ENCODE results near the gene EIF3J. TPM values are rescaled to one million over a fixed set of nuclear protein-coding genes. Genes with fewer than 3 reads are reported as not detected.

Gene EIF3J
- total and polyA plus RNA-seq, 10 of the 15 experiments (the other 5 are each of a cell fraction or from before 2014, with no cell fraction given) = 34.7 to 126 (median 64.1) TPM

DNA sequence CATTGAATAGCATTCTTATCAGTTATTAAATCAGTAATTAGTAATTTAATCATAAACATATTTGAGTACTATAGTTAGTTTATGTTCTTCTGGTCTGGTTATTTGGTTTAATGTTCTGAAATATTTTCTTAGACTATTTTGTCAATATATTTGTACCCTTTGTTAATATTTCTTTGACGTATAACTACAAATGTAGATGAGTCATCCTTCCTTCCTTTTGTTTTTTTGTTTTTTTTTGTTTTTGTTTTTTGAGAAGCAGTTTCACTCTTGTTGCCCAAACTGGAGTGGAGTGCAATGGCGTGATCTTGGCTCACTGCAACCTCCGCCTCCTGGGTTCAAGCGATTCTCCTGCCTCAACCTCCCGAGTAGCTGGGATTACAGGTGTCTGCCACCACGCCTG is 17.4 kb upstream of the EIF3J start:
- no peaks in the 10 kb centered on the region for H3K27me3 ChIP-seq (replicated peaks in 1 of 2; ENCODE audit: control insufficient read depth in 2 of 2, insufficient read depth in 2 of 2, low read length in 1 of 2)
- no peaks in the 10 kb centered on the region for H3K79me2 ChIP-seq (ENCODE audit: control insufficient read depth, insufficient read depth, low read length)
- in situ Hi-C loops (cut with MboI) = no loop called here
- WGBS (ENCODE audit: insufficient coverage, insufficient replicate concordance, low lambda C conversion rate, missing lambda C conversion rate) = 96% methylated on average over 6 of the region's 6 CpGs
- H3K9ac ChIP-seq (ENCODE audit: control insufficient read depth, insufficient read depth, low read length) = no peak overlapping the region
- no peak for ATAC-seq
- no peak overlapping the region for H3K4me2 ChIP-seq (ENCODE audit: control insufficient read depth, insufficient read depth)
- intact Hi-C loops (cut with micrococcal nuclease; ENCODE audit: unreplicated experiment) = no loop called here
- TF ChIP-seq NFIC (IDR thresholded peaks at IDR 0.05; ENCODE audit: low read depth, low read length) (no peak), ATF3 (IDR thresholded peaks at IDR 0.05; ENCODE audit: borderline replicate concordance, extremely low read depth, low read depth, low read length) (no peak), EED (IDR thresholded peaks at IDR 0.05; ENCODE audit: low read depth) (no peak), TCF7 (IDR thresholded peaks at IDR 0.05; ENCODE audit: borderline replicate concordance) (no peak)
- peaks cover 2 to 11% of the 10 kb centered on the region in 2 experiments for H3K36me3 ChIP-seq (ENCODE audit: control insufficient read depth in 2 of 2, insufficient read depth in 2 of 2, low read length in 1 of 2)
- H3K4me1 ChIP-seq (ENCODE audit: control insufficient read depth, insufficient read depth, low read length) = no peaks in the 10 kb centered on the region
- POLR2A ChIA-PET = no interaction called here
- H3K4me3 ChIP-seq = no peak overlapping the region
- no peak for DNase-seq (ENCODE audit: low read depth, low spot score)
- H4K20me1 ChIP-seq (ENCODE audit: control insufficient read depth, insufficient read depth) = no peaks in the 10 kb centered on the region
- no peak overlapping the region for H3K27ac ChIP-seq (ENCODE audit: control insufficient read depth, insufficient read depth)
- no TSS peak for BruUV-seq (replicated peaks)
- no peaks in the 10 kb centered on the region for H3K9me3 ChIP-seq (replicated peaks; ENCODE audit: control insufficient read depth, insufficient read depth, low read length)
- RAD21 ChIA-PET (ENCODE audit: unreplicated experiment) = no interaction called here
- SMC1A ChIA-PET (ENCODE audit: uncharacterized antibody, unreplicated experiment) = no interaction called here
- FAIRE-seq = no peak
- CTCF ChIA-PET = no interaction called here
- H2AFZ ChIP-seq (ENCODE audit: control insufficient read depth, low read depth, low read length) = no peak overlapping the region

GRCh38 chr15:44525018-44525417 is 11.9 kb upstream of the EIF3J start:
- ChIA-PET RAD21 (ENCODE audit: unreplicated experiment) (no interaction called here), SMC1A (ENCODE audit: uncharacterized antibody, unreplicated experiment) (interaction anchor here (1.5 kb wide), 1 partner anchor 21 kb away, joined by 3 read pairs; no protein-coding TSS in a partner anchor), POLR2A (no interaction called here), CTCF (no interaction called here)
- TF ChIP-seq SPI1 (IDR thresholded peaks at IDR 0.05; ENCODE audit: borderline replicate concordance, insufficient read depth, low read depth, low read length) = no peak
- no peak for TF ChIP-seq RFX5 (IDR thresholded peaks at IDR 0.05; ENCODE audit: low read depth, low read length)
- no peak for TF ChIP-seq TAF1 (IDR thresholded peaks at IDR 0.05; ENCODE audit: borderline replicate concordance, low read depth, low read length)
- no peak for TF ChIP-seq CEBPZ (IDR thresholded peaks at IDR 0.05; ENCODE audit: low read depth, low read length)
- TF ChIP-seq MYB (IDR thresholded peaks at IDR 0.05; ENCODE audit: borderline replicate concordance, low read depth, low read length) = no peak
- H3K4me2 ChIP-seq (ENCODE audit: control insufficient read depth, insufficient read depth) = no peak overlapping the region
- no peak overlapping the region for H3K27ac ChIP-seq (ENCODE audit: control insufficient read depth, insufficient read depth)
- BruUV-seq (replicated peaks) = TSS peak; percentile 25
- no peak overlapping the region for H3K4me3 ChIP-seq
- H3K79me2 ChIP-seq (ENCODE audit: control insufficient read depth, insufficient read depth, low read length) = no peaks in the 10 kb centered on the region
- H3K36me3 ChIP-seq (ENCODE audit: control insufficient read depth in 2 of 2, insufficient read depth in 2 of 2, low read length in 1 of 2) = peaks cover 2 to 9% of the 10 kb centered on the region in 2 experiments
- no peak overlapping the region for H2AFZ ChIP-seq (ENCODE audit: control insufficient read depth, low read depth, low read length)
- H3K27me3 ChIP-seq (replicated peaks in 1 of 2; ENCODE audit: control insufficient read depth in 2 of 2, insufficient read depth in 2 of 2, low read length in 1 of 2) = no peaks in the 10 kb centered on the region
- in situ Hi-C loops (cut with MboI) (no loop called here), intact Hi-C loops (cut with micrococcal nuclease; ENCODE audit: unreplicated experiment) (no loop called here)
- H3K4me1 ChIP-seq (ENCODE audit: control insufficient read depth, insufficient read depth, low read length) = no peaks in the 10 kb centered on the region
- no peaks in the 10 kb centered on the region for H3K9me3 ChIP-seq (replicated peaks; ENCODE audit: control insufficient read depth, insufficient read depth, low read length)
- no peak for DNase-seq (ENCODE audit: low read depth, low spot score)
- WGBS (ENCODE audit: insufficient coverage, insufficient replicate concordance, low lambda C conversion rate, missing lambda C conversion rate) = 96% methylated on average over 1 of the region's 1 CpG
- H3K9ac ChIP-seq (ENCODE audit: control insufficient read depth, insufficient read depth, low read length) = no peak overlapping the region
- ATAC-seq = no peak
- no peaks in the 10 kb centered on the region for H4K20me1 ChIP-seq (ENCODE audit: control insufficient read depth, insufficient read depth)
- FAIRE-seq = no peak

Data from GM12878 (cell line).